GM23338 (cell line): ENCODE measurements around the gene BCAR3. TPM values are rescaled to one million over a fixed set of nuclear protein-coding genes. Genes with fewer than 3 reads are reported as not detected.
"Not testable (repeated sequence)": the region's sequence is repeated elsewhere in the genome, so short reads cannot be mapped to it uniquely, and the experiment has no call there.

ENCODE experiments used
- ATAC-seq: fragments of 200-7000 bp; cut with Tn5 transposase; 3 replicates; pipeline ENCODE4 v1.9.1; 2020
- DNase-seq: peaks from one replicate; pipeline ENCODE4 v3.0.0-alpha.2; 2015; ENCODE audit warnings: low spot score
- H2AFZ ChIP-seq: fragments of 200-600 bp; sonication (generic); 2 replicates; pipeline ENCODE4 v1.8.0; 2016; ENCODE audit warnings: antibody characterized with exemption, mild to moderate bottlenecking, moderate library complexity
- H3F3A ChIP-seq: fragments of 200-600 bp; sonication (generic); replicated peaks from 2 replicates; pipeline ENCODE4 v1.8.0; 2017; ENCODE audit warnings: antibody characterized with exemption, mixed run types, low read depth
- H3K27ac ChIP-seq: fragments of 200-600 bp; sonication (generic); 2 replicates; pipeline ENCODE4 v1.6.1; 2016; ENCODE audit warnings: low read depth
- H3K27me3 ChIP-seq: fragments of 200-600 bp; sonication (generic); 2 replicates; pipeline ENCODE4 v1.8.0; 2016; ENCODE audit warnings: mild to moderate bottlenecking, mixed run types, moderate library complexity; ENCODE audit not compliant: insufficient read depth
- H3K36me3 ChIP-seq: fragments of 200-600 bp; sonication (generic); 2 replicates; pipeline ENCODE4 v1.8.0; 2016; ENCODE audit warnings: mild to moderate bottlenecking; ENCODE audit not compliant: insufficient read depth
- H3K4me1 ChIP-seq: fragments of 200-600 bp; sonication (generic); 2 replicates; pipeline ENCODE4 v1.8.0; 2016; ENCODE audit warnings: mild to moderate bottlenecking, moderate library complexity; ENCODE audit not compliant: insufficient read depth
- H3K4me2 ChIP-seq: fragments of 200-600 bp; sonication (generic); 2 replicates; pipeline ENCODE4 v1.7.1; 2017; ENCODE audit warnings: mixed run types
- H3K4me3 ChIP-seq: fragments of 200-600 bp; sonication (generic); 2 replicates; pipeline ENCODE4 v1.6.1; 2016; ENCODE audit warnings: mixed run types
- H3K79me2 ChIP-seq: fragments of 200-600 bp; sonication (generic); replicated peaks from 2 replicates; pipeline ENCODE4 v1.8.0; 2017; ENCODE audit warnings: mild to moderate bottlenecking; ENCODE audit not compliant: insufficient read depth
- H3K9me2 ChIP-seq: fragments of 200-600 bp; sonication (generic); 2 replicates; pipeline ENCODE4 v1.8.0; 2017; ENCODE audit not compliant: insufficient read depth
- H4K20me1 ChIP-seq: fragments of 200-600 bp; sonication (generic); replicated peaks from 2 replicates; pipeline ENCODE4 v1.8.0; 2017; ENCODE audit warnings: mild to moderate bottlenecking; ENCODE audit not compliant: insufficient read depth
- H3K27ac Mint-ChIP-seq: 2 replicates; pipeline ENCODE4 v1.8.0; 2020; ENCODE audit warnings: inconsistent platforms, mild to moderate bottlenecking, moderate library complexity, mixed read lengths
- H3K27me3 Mint-ChIP-seq: 3 replicates; pipeline ENCODE4 v1.8.0; 2022; ENCODE audit warnings: low read depth, mild to moderate bottlenecking, moderate library complexity, mixed read lengths, inconsistent platforms; ENCODE audit not compliant: insufficient read depth, poor library complexity
- H3K36me3 Mint-ChIP-seq: 3 replicates; pipeline ENCODE4 v1.8.0; 2021; ENCODE audit warnings: low read depth, mild to moderate bottlenecking, inconsistent platforms, moderate library complexity, mixed read lengths
- H3K4me1 Mint-ChIP-seq: 3 replicates; pipeline ENCODE4 v1.8.0; 2020; ENCODE audit warnings: mild to moderate bottlenecking, inconsistent platforms, mixed read lengths
- H3K4me3 Mint-ChIP-seq: 3 replicates; pipeline ENCODE4 v1.8.0; 2021; ENCODE audit warnings: moderate library complexity, mild to moderate bottlenecking, inconsistent platforms, mixed read lengths
- H3K9me3 Mint-ChIP-seq: 3 replicates; pipeline ENCODE4 v1.8.0; 2020; ENCODE audit warnings: moderate library complexity, mild to moderate bottlenecking, inconsistent platforms, mixed read lengths
- EZH2 ChIP-seq: fragments of 200-600 bp; sonication (generic); IDR thresholded peaks from one replicate; pipeline ENCODE4 v1.8.0; 2017; ENCODE audit warnings: antibody characterized with exemption, mild to moderate bottlenecking, low read depth; ENCODE audit not compliant: unreplicated experiment
- ZNF114 ChIP-seq: fragments of 250-450 bp; sonication (Bioruptor Pico); IDR thresholded peaks from 2 replicates; pipeline ENCODE4 v1.5.0; 2020; ENCODE audit warnings: mild to moderate bottlenecking, moderate library complexity
- ZNF331 ChIP-seq: fragments of 250-450 bp; sonication (Bioruptor Pico); IDR thresholded peaks from 2 replicates; pipeline ENCODE4 v1.5.0; 2020; ENCODE audit warnings: low read depth, mild to moderate bottlenecking, moderate library complexity
- polyA plus RNA-seq: library from polyadenylated mRNA; unstranded; fragments of >200 nt; fragmentation: Nextera tagmentation; extraction: Ambion mirVana; gene quantifications from 2 replicates; pipeline ENCODE4 v1.2.1, GENCODE V29; 2016
- total RNA-seq: library from RNA; depleted of rRNA; stranded (reverse); fragments of >200 nt; shearing (Covaris generic); gene quantifications from 2 replicates; pipeline ENCODE4 v1.2.3, GENCODE V29; 2014
- TF ChIP-seq, protein P1 (sequence below): IDR thresholded peaks from one replicate; pipeline ENCODE4 v1.6.1; 2018; ENCODE audit warnings: antibody characterized with exemption; ENCODE audit not compliant: unreplicated experiment
- TF ChIP-seq, protein P2 (sequence below): IDR thresholded peaks from 2 replicates; pipeline ENCODE4 v1.6.1; 2016; ENCODE audit warnings: antibody characterized with exemption
- TF ChIP-seq, protein P3 (sequence below), 2 experiments: fragments of 200-600 bp in 1 of 2; sonication (generic) in 1 of 2; conservative IDR thresholded peaks; 2 replicates each; pipeline versions ENCODE4 v1.5.1 to v1.6.1; 2016 to 2017; ENCODE audit warnings: antibody characterized with exemption in 2 of 2, low read depth in 2 of 2, mild to moderate bottlenecking in 2 of 2, moderate library complexity in 1 of 2

Gene BCAR3
- total and polyA plus RNA-seq, 2 experiments from 2014 or later = 5.5 to 9.7 TPM

DNA sequence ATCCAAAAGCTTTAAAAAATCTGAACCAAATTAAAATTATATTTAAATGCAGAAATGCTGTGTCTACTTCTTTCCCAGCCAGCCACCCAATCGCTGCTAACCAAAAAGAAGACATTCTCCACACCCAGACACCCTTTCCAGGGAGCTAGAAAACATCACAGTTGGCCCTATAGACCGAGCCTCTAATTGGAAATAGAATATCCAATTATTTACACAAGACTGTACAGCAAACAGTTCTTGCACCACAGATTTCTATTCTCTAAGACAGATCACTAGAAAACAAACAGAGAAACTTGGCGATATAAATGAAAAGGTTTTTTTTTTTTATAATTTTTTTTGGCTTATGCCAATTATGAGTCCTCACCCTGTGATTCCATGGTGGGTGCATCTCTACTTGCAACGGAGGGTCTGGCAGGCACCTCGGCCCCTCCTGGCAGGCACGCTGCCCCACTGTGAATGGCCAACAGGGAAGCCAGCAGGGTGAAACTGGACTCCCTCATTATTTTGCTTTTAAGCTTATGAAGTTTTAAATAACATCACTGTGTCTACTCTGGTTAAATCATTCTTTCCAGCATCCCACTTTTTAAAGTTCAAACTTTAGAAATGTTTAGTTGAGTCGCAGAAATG lies 29.2 kb downstream of the BCAR3 start:
- Histone ChIP-seq H3K27ac (no peak overlapping the region), H4K20me1 (no peaks in the 10 kb centered on the region), H3K79me2 (peaks cover 3% of the 10 kb centered on the region; the same call in 1 of the 2 replicates), H3K9me2 (no peaks in the 10 kb centered on the region), H3F3A (no peaks in the 10 kb centered on the region), H3K4me2 (no peak overlapping the region), H2AFZ (no peak overlapping the region), H3K27me3 (no peaks in the 10 kb centered on the region), H3K4me3 (no peak overlapping the region), H3K36me3 (no peaks in the 10 kb centered on the region), H3K4me1 (no peaks in the 10 kb centered on the region)
- Mint-ChIP-seq H3K9me3 (no peaks in the 10 kb centered on the region), H3K27ac (no peak overlapping the region), H3K4me1 (peaks cover 1% of the 10 kb centered on the region; the same call in 2 of the 3 replicates), H3K36me3 (peaks cover 7% of the 10 kb centered on the region), H3K4me3 (no peak overlapping the region), H3K27me3 (peaks cover 4% of the 10 kb centered on the region)
- TF ChIP-seq, protein P1, sequence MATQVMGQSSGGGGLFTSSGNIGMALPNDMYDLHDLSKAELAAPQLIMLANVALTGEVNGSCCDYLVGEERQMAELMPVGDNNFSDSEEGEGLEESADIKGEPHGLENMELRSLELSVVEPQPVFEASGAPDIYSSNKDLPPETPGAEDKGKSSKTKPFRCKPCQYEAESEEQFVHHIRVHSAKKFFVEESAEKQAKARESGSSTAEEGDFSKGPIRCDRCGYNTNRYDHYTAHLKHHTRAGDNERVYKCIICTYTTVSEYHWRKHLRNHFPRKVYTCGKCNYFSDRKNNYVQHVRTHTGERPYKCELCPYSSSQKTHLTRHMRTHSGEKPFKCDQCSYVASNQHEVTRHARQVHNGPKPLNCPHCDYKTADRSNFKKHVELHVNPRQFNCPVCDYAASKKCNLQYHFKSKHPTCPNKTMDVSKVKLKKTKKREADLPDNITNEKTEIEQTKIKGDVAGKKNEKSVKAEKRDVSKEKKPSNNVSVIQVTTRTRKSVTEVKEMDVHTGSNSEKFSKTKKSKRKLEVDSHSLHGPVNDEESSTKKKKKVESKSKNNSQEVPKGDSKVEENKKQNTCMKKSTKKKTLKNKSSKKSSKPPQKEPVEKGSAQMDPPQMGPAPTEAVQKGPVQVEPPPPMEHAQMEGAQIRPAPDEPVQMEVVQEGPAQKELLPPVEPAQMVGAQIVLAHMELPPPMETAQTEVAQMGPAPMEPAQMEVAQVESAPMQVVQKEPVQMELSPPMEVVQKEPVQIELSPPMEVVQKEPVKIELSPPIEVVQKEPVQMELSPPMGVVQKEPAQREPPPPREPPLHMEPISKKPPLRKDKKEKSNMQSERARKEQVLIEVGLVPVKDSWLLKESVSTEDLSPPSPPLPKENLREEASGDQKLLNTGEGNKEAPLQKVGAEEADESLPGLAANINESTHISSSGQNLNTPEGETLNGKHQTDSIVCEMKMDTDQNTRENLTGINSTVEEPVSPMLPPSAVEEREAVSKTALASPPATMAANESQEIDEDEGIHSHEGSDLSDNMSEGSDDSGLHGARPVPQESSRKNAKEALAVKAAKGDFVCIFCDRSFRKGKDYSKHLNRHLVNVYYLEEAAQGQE = no peak
- no peak for TF ChIP-seq EZH2
- DNase-seq (no peak), ATAC-seq (no peak)

DNA sequence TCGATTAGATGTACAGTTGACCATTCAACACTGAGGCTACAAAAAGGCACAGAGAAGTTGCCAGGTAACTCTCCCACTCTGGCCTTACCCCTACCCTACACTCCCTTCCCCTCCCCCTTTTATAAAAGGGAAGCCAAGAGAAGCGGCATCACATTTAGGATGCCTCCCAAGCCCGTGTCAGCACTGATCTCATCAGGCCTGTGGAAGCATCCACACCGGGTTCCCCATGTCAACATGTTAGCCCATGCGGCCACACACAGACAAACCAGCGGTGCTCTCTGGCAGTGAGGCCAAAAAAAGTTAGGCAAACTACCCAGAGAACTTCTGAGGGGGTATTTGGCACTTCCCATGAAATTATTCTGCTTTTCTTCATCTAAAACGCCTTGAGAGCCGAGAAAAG lies 29.9 kb downstream of the BCAR3 start:
- Histone ChIP-seq H3K9me2 (no peaks in the 10 kb centered on the region), H3F3A (no peaks in the 10 kb centered on the region), H3K4me1 (no peaks in the 10 kb centered on the region), H3K79me2 (peaks cover 3% of the 10 kb centered on the region; the same call in 1 of the 2 replicates), H2AFZ (no peak overlapping the region), H3K4me2 (no peak overlapping the region), H3K27ac (no peak overlapping the region), H4K20me1 (no peaks in the 10 kb centered on the region), H3K27me3 (no peaks in the 10 kb centered on the region), H3K4me3 (no peak overlapping the region), H3K36me3 (no peaks in the 10 kb centered on the region)
- Mint-ChIP-seq H3K27me3 (peaks cover 4% of the 10 kb centered on the region), H3K9me3 (no peaks in the 10 kb centered on the region), H3K27ac (no peak overlapping the region), H3K4me3 (no peak overlapping the region), H3K36me3 (peaks cover 7% of the 10 kb centered on the region), H3K4me1 (peaks cover 7% of the 10 kb centered on the region; the same call in 2 of the 3 replicates)
- no peak for ATAC-seq
- DNase-seq = no peak
- TF ChIP-seq, protein P2, sequence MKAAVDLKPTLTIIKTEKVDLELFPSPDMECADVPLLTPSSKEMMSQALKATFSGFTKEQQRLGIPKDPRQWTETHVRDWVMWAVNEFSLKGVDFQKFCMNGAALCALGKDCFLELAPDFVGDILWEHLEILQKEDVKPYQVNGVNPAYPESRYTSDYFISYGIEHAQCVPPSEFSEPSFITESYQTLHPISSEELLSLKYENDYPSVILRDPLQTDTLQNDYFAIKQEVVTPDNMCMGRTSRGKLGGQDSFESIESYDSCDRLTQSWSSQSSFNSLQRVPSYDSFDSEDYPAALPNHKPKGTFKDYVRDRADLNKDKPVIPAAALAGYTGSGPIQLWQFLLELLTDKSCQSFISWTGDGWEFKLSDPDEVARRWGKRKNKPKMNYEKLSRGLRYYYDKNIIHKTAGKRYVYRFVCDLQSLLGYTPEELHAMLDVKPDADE = no peak
- TF ChIP-seq ZNF331 (CRISPR knock-in tag) (no peak), ZNF114 (CRISPR knock-in tag) (no peak)
- TF ChIP-seq, protein P1 = no peak
- TF ChIP-seq, protein P3, sequence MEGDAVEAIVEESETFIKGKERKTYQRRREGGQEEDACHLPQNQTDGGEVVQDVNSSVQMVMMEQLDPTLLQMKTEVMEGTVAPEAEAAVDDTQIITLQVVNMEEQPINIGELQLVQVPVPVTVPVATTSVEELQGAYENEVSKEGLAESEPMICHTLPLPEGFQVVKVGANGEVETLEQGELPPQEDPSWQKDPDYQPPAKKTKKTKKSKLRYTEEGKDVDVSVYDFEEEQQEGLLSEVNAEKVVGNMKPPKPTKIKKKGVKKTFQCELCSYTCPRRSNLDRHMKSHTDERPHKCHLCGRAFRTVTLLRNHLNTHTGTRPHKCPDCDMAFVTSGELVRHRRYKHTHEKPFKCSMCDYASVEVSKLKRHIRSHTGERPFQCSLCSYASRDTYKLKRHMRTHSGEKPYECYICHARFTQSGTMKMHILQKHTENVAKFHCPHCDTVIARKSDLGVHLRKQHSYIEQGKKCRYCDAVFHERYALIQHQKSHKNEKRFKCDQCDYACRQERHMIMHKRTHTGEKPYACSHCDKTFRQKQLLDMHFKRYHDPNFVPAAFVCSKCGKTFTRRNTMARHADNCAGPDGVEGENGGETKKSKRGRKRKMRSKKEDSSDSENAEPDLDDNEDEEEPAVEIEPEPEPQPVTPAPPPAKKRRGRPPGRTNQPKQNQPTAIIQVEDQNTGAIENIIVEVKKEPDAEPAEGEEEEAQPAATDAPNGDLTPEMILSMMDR (conservative IDR thresholded peaks at IDR 0.05; ENCODE audit: low read depth in 2 of 2) = no peak

DNA sequence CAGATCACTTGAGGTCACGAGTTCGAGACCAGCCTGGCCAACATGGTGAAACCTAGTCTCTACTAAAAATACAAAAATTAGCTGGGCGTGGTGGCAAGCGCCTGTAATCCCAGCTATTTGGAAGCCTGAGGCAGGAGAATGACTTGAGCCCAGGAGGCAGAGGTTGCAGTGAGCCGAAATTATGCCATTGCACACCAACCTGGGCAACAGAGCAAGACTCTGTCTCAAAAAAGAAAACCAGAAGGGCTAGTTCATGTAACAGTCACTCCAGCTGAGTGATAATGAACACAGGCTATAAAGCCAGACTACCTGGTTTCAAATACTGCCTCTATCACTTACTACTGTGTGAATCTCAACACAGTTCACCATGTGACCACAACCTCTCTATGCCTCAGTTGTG lies 31.5 kb downstream of the BCAR3 start:
- not testable (repeated sequence) for H3K36me3 ChIP-seq, H3K27ac Mint-ChIP-seq, H3K27me3 ChIP-seq, H3K9me3 Mint-ChIP-seq, H3K27ac ChIP-seq, H3K9me2 ChIP-seq, H3F3A ChIP-seq, H3K27me3 Mint-ChIP-seq, H3K4me2 ChIP-seq, H3K79me2 ChIP-seq, H2AFZ ChIP-seq, H3K4me3 Mint-ChIP-seq, H4K20me1 ChIP-seq, H3K36me3 Mint-ChIP-seq, H3K4me3 ChIP-seq, ATAC-seq, DNase-seq
- peaks cover 11% of the 10 kb centered on the region for H3K4me1 ChIP-seq
- peaks cover 13% of the 10 kb centered on the region for H3K4me1 Mint-ChIP-seq
